Stomach (tissue), 9 donors: Measurements from ENCODE around the gene SCFD2. TPM values are rescaled to one million over a fixed set of nuclear protein-coding genes. Genes with fewer than 3 reads are reported as not detected.

Source experiments
- DNase-seq, 2 donors: peaks; one replicate each; pipeline versions ENCODE4 v3.0.0 to v3.0.0-alpha.2; 2013 to 2019
- H3K27ac ChIP-seq, 5 donors: fragments of 200-600 bp in 4 of 5; sonication (generic) in 4 of 5; one replicate each; pipeline ENCODE4 v1.5.1; 2013 to 2019; ENCODE audit warnings: mild to moderate bottlenecking in 1 of 5, moderate library complexity in 1 of 5
- H3K27me3 ChIP-seq, 3 donors: fragments of 200-600 bp; sonication (generic); one replicate each; pipeline ENCODE4 v1.5.1; 2017 to 2019; ENCODE audit warnings: mixed run types in 1 of 3
- H3K36me3 ChIP-seq, 4 donors: fragments of 200-600 bp; sonication (generic); 1 replicate in 3 of 4; 2 replicates in 1 of 4; pipeline ENCODE4 v1.5.1; 2016 to 2019
- H3K4me1 ChIP-seq, 4 donors: fragments of 200-600 bp; sonication (generic); one replicate each; pipeline ENCODE4 v1.5.1; 2016 to 2019
- H3K4me3 ChIP-seq, 4 donors: fragments of 200-600 bp; sonication (generic) in 3 of 4; one replicate each; pipeline ENCODE4 v1.5.1; 2016 to 2019; ENCODE audit warnings: mild to moderate bottlenecking in 1 of 4
- H3K9me3 ChIP-seq, 4 donors: fragments of 200-600 bp; sonication (generic); one replicate each; pipeline ENCODE4 v1.5.1; 2016 to 2019
- CTCF ChIP-seq, 7 experiments: fragments of 450-650 bp in 4 of 7; fragments of 200-600 bp in 3 of 7; sonication (generic) in 3 of 7; IDR thresholded peaks; one replicate each; pipeline ENCODE4 v1.5.1; 2016 to 2019; ENCODE audit warnings: antibody characterized with exemption in 7 of 7, control low read depth in 2 of 7, mild to moderate bottlenecking in 1 of 7
- EP300 ChIP-seq: sonication (generic); formaldehyde crosslinking; IDR thresholded peaks from one replicate; pipeline ENCODE4 v1.6.1; 2017; ENCODE audit warnings: antibody characterized with exemption
- POLR2A ChIP-seq, 4 donors: fragments of 450-650 bp; IDR thresholded peaks; one replicate each; pipeline ENCODE4 v1.6.1; 2016; ENCODE audit warnings: antibody characterized with exemption in 4 of 4, control low read depth in 2 of 4, mild to moderate bottlenecking in 1 of 4, moderate library complexity in 1 of 4
- POLR2AphosphoS5 ChIP-seq, 3 donors: sonication (generic); formaldehyde crosslinking; IDR thresholded peaks; one replicate each; pipeline ENCODE4 v1.6.1; 2016; ENCODE audit warnings: antibody characterized with exemption in 3 of 3
- WGBS, 5 donors: extraction: QIAGEN DNeasy Blood & Tissue Kit in 3 of 5; methylation state at CpG; one replicate each; pipeline versions ENCODE4 v1.1.5 to v1.1.7; 2013 to 2018; 5-methylcytosine and 5-hydroxymethylcytosine counted together
- intact Hi-C: fragments of 100-400 bp; cut with DNase I; formaldehyde crosslinking; loops from one replicate; pipeline ENCODE4 v1.15.1; 2023; ENCODE audit warnings: low total_unique reads
- polyA plus RNA-seq, 3 donors: library from polyadenylated mRNA; stranded (reverse); fragments of 200-250 nt; gene quantifications; one replicate each; pipeline ENCODE4 v1.2.3, GENCODE V29; 2013
- total RNA-seq, 5 donors: library from RNA; depleted of rRNA; stranded (reverse); fragments of >200 nt; gene quantifications; one replicate each; pipeline versions ENCODE4 v1.1.0 to v1.2.3, GENCODE V29; 2014 to 2016
- donor health status: healthy with polysubstance abuse.
- donor health status: Bipolar disorder and iron deficiency.
- donor health status: healthy.

Gene SCFD2
- total and polyA plus RNA-seq, 8 donors: 2.9 to 40.2 (median 11.1) TPM

DNA sequence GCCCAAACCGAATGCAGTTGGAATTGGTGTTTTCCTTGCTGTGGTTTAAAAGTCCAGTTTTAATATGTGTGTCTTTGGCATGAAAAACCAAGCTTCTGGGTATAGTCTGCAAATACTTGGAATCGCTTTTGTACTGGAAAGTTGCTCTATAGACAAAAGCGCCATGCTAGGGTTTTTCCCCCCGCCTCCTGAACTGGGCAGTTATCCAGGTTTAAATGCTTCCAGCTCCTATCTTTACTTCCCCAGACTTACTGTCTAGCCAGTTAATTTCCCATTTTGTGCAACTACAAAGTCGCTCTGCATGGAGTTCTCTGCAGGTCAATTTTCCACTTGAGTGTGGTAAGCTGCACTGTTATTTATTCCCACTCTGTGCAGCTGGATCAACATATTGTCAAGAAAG, 501.1 kb downstream of the SCFD2 start:
- intact Hi-C loops: no loop called here
- H3K9me3 ChIP-seq: no peaks in the 10 kb centered on the region
- H3K36me3 ChIP-seq: peaks cover 0 to 7% (median 3%) of the 10 kb centered on the region in 4 donors
- no peak overlapping the region for H3K27ac ChIP-seq
- peak overlapping the region in 1 of 4 donors; percentile 11 for H3K4me3 ChIP-seq
- DNase-seq: peak; percentile 39 to 71
- H3K27me3 ChIP-seq: peaks cover 0 to 23% (median 6%) of the 10 kb centered on the region in 3 donors
- TF ChIP-seq POLR2A (IDR thresholded peaks at IDR 0.05) (no peak), EP300 (no peak), POLR2AphosphoS5 (IDR thresholded peaks at IDR 0.05) (no peak), CTCF (IDR thresholded peaks at IDR 0.05) (no peak)
- H3K4me1 ChIP-seq: peaks cover 38 to 79% (median 55%) of the 10 kb centered on the region in 4 donors
- WGBS, 5 donors: 19 to 37% (median 26%) methylated on average over 5 of the region's 5 CpGs

- 51 to 72% (median 62%) methylated on average over 6 of the region's 6 CpGs for WGBS, 5 donors
- intact Hi-C loops: no loop called here
- H3K27me3 ChIP-seq: peaks cover 0 to 23% (median 6%) of the 10 kb centered on the region in 3 donors
- DNase-seq: no peak
- TF ChIP-seq POLR2AphosphoS5 (IDR thresholded peaks at IDR 0.05) (no peak), EP300 (no peak), CTCF (IDR thresholded peaks at IDR 0.05) (no peak), POLR2A (IDR thresholded peaks at IDR 0.05) (no peak)
- H3K36me3 ChIP-seq: peaks cover 0 to 7% (median 3%) of the 10 kb centered on the region in 4 donors
- H3K4me3 ChIP-seq: peak overlapping the region; percentile 60 to 73 (median 70)
- H3K27ac ChIP-seq: peak overlapping the region in 3 of 5 donors; percentile 72 to 84 (median 83)
- peaks cover 0 to 4% (median 1%) of the 10 kb centered on the region in 4 donors for H3K9me3 ChIP-seq
- peaks cover 38 to 65% (median 44%) of the 10 kb centered on the region in 4 donors for H3K4me1 ChIP-seq
These were observed 502.5 kb downstream of the SCFD2 start for GRCh38 chr4:52863324-52863723.

DNA sequence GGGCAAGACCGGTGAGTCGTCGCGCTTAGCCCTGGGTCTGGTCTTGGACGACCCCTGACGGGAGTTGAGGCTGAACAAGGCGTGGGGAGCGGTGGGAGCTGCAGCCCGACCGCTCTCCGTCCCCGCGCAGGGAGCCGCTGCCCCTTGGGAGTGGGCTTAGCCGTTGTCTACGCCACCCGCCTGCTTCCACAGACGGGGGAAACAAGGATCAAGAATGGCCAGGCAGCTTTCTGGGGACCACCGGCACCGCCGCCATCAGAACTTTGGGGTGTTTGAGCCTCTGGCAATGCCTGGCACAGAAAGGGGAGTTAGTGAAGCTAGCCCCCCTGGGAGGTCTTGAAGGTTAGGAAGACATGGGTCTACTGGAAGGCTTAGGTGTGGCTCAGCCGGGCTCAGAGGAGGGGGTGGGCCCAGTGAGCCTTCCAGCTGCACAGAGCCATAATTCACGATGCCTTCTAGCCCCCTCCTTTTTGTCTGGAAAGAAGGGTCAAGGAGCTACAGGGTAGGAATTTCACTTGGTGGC, 503.2 kb downstream of the SCFD2 start:
- peaks cover 0 to 23% (median 6%) of the 10 kb centered on the region in 3 donors for H3K27me3 ChIP-seq
- 8 to 48% (median 14%) methylated on average over 9 to 23 of the region's 23 CpGs for WGBS, 5 donors
- peaks cover 0 to 10% (median 3%) of the 10 kb centered on the region in 4 donors for H3K9me3 ChIP-seq
- peaks cover 34 to 59% (median 44%) of the 10 kb centered on the region in 4 donors for H3K4me1 ChIP-seq
- H3K36me3 ChIP-seq: peaks cover 0 to 7% (median 3%) of the 10 kb centered on the region in 4 donors
- H3K4me3 ChIP-seq: peak overlapping the region; percentile 60 to 73 (median 70)
- peak in 1 of 2 donors; percentile 46 for DNase-seq
- TF ChIP-seq POLR2A (IDR thresholded peaks at IDR 0.05): no peak
- TF ChIP-seq POLR2AphosphoS5 (IDR thresholded peaks at IDR 0.05): no peak
- no peak for TF ChIP-seq EP300
- TF ChIP-seq CTCF (IDR thresholded peaks at IDR 0.05): no peak
- intact Hi-C loops: no loop called here
- H3K27ac ChIP-seq: peak overlapping the region; percentile 72 to 84 (median 78)

DNA sequence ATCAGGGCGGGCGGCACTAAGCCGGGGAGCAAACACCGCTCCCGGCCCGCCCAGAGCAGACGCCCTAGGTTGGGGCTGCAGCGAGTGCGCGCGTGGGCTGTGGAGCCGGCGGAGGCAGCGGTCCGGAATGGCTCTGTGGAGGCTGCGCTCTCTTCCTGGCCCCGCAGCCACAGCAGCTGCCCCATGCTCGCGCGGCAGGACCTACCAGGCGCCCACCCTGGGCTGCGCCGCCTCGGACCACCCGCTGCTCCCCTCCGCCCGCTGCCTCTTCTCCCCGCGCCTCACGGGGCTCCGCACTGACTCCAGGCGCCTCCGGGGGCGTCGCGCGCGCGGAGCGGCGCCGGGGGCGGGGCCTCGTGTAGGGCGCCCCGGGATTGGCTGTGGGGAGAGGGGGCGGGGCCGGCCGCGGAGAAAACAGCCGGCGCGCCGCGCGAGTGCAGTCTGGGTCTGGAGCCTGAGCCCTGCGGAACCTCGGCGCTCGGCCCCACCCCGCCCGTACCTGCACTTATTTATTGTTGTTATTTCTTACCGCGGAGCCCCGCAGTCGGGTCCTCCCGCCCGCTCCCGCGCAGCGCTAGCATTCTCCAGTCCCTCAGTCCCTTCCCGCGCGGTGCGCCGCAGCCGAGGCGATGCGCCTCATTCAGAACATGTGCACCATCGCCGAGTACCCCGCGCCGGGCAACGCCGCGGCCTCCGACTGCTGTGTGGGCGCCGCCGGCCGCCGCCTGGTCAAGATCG, 503.8 kb downstream of the SCFD2 start, which contains the start of gene RASL11B:
Gene RASL11B, plus strand, starts transcription at position 439 of the 738 bp plus-strand sequence. Its CDS starts 191 bp downstream, at position 630.
- TF ChIP-seq EP300: no peak
- TF ChIP-seq POLR2AphosphoS5 (IDR thresholded peaks at IDR 0.05): peak; percentile 2 to 71 (median 61)
- TF ChIP-seq CTCF (IDR thresholded peaks at IDR 0.05): peak in 4 of 7 experiments; percentile 17 to 59 (median 29)
- no peak for TF ChIP-seq POLR2A (IDR thresholded peaks at IDR 0.05)
- DNase-seq: peak; percentile 89 to 96
- H3K4me3 ChIP-seq: peak within 1 kb of the TSS; percentile 60 to 73 (median 70)
- H3K27ac ChIP-seq: peak within 1 kb of the TSS; percentile 72 to 92 (median 83)
- intact Hi-C loops: no loop called here
- H3K27me3 ChIP-seq: peaks cover 0 to 23% (median 6%) of the 10 kb centered on the region in 3 donors
- H3K36me3 ChIP-seq: peaks cover 0 to 7% (median 3%) of the 10 kb centered on the region in 4 donors
- H3K9me3 ChIP-seq: peaks cover 0 to 12% (median 3%) of the 10 kb centered on the region in 4 donors
- H3K4me1 ChIP-seq: peaks cover 34 to 53% (median 44%) of the 10 kb centered on the region in 4 donors
- WGBS, 5 donors: 0 to 4% (median 0%) methylated on average over 9 to 94 of the region's 94 CpGs
